Gastrocnemius medialis (tissue), 4 donors: ENCODE results near the gene PDGFRA.
"Not testable (repeated sequence)": the region's sequence is repeated elsewhere in the genome, so short reads cannot be mapped to it uniquely, and the experiment has no call there.

ENCODE experiments used
- POLR2A ChIP-seq, 2 donors: fragments of 450-650 bp; IDR thresholded peaks; one replicate each; pipeline ENCODE4 v1.6.1; 2017; ENCODE audit warnings: antibody characterized with exemption in 2 of 2, mild to moderate bottlenecking in 2 of 2, moderate library complexity in 2 of 2
- TF ChIP-seq, protein P1 (sequence below), 5 experiments: fragments of 450-650 bp in 3 of 5; fragments of 200-600 bp in 2 of 5; sonication (generic) in 2 of 5; IDR thresholded peaks in 4 of 5; conservative IDR thresholded peaks in 1 of 5; 1 replicate in 4 of 5; 2 replicates in 1 of 5; pipeline ENCODE4 v1.5.1; 2016 to 2019; ENCODE audit warnings: antibody characterized with exemption in 5 of 5, mild to moderate bottlenecking in 3 of 5, moderate library complexity in 3 of 5

DNA sequence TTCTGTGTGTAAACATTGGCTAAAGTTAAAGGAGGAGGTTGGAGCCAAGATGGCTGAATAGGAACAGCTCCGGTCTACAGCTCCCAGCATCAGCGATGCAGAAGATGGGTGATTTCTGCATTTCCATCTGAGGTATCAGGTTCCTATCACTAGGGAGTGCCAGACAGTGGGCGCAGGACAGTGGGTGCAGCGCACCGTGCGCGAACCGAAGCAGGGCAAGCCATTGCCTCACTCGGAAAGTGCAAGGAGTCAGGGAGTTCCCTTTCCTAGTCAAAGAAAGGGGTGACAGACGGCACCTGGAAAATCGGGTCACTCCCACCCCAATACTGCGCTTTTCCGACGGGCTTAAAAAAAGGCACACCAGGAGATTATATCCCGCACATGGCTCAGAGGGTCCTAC is 14.4 kb downstream of the PDGFRA start:
- TF ChIP-seq, protein P1, sequence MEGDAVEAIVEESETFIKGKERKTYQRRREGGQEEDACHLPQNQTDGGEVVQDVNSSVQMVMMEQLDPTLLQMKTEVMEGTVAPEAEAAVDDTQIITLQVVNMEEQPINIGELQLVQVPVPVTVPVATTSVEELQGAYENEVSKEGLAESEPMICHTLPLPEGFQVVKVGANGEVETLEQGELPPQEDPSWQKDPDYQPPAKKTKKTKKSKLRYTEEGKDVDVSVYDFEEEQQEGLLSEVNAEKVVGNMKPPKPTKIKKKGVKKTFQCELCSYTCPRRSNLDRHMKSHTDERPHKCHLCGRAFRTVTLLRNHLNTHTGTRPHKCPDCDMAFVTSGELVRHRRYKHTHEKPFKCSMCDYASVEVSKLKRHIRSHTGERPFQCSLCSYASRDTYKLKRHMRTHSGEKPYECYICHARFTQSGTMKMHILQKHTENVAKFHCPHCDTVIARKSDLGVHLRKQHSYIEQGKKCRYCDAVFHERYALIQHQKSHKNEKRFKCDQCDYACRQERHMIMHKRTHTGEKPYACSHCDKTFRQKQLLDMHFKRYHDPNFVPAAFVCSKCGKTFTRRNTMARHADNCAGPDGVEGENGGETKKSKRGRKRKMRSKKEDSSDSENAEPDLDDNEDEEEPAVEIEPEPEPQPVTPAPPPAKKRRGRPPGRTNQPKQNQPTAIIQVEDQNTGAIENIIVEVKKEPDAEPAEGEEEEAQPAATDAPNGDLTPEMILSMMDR (IDR thresholded peaks at IDR 0.05 in 4 of 5, conservative IDR thresholded peaks at IDR 0.05 in 1 of 5) = not testable (repeated sequence)
- not testable (repeated sequence) for TF ChIP-seq POLR2A (IDR thresholded peaks at IDR 0.05)
